AG04450 (cell line): Measurements from ENCODE around the gene SSH3. TPM values are rescaled to one million over a fixed set of nuclear protein-coding genes. Genes with fewer than 3 reads are reported as not detected.

Experiments used
- CTCF ChIA-PET: fragments of 300-600, 350-600 bp; formaldehyde crosslinking; extraction: SDS; loops from one replicate; lab custom pipeline; 2022; ENCODE audit warnings: antibody characterized with exemption, inconsistent platforms; lab: Charles Lee
- POLR2A ChIA-PET: fragments of 350-600 bp; formaldehyde crosslinking; extraction: SDS; loops from one replicate; lab custom pipeline; 2021; ENCODE audit warnings: antibody characterized with exemption, inconsistent platforms; lab: Yijun Ruan, JAX
- DNase-seq: peaks from one replicate; pipeline ENCODE4 v3.0.0-alpha.2; 2011; ENCODE audit warnings: low read depth, low spot score
- H3K27ac ChIP-seq: one replicate; pipeline ENCODE4 v1.5.1; 2012; ENCODE audit warnings: low read depth, low read length, control low read depth
- H3K27me3 ChIP-seq: one replicate; pipeline ENCODE4 v1.6.0; 2012; ENCODE audit warnings: low read length; ENCODE audit not compliant: control insufficient read depth, insufficient read depth
- H3K4me3 ChIP-seq: 2 replicates; pipeline ENCODE4 v1.5.1; 2011; ENCODE audit warnings: mild to moderate bottlenecking, low read depth, low read length, control low read depth
- H3K9me3 ChIP-seq: 2 replicates; pipeline ENCODE4 v1.5.1; 2012; ENCODE audit warnings: low read length; ENCODE audit not compliant: control insufficient read depth, insufficient read depth
- CTCF ChIP-seq: IDR thresholded peaks from 2 replicates; pipeline ENCODE4 v1.5.1; 2011; ENCODE audit warnings: low read depth, low read length, control low read depth, inconsistent platforms
- polyA plus RNA-seq: library from polyadenylated mRNA; depleted of rRNA; stranded (reverse); fragments of >200 nt; gene quantifications from 2 replicates; pipeline ENCODE4 v1.2.3, GENCODE V29; 2011

Gene SSH3
- polyA plus RNA-seq, 1 experiment, result 16.5 TPM

- Histone ChIP-seq H3K9me3 (no peaks in the 10 kb centered on the region; the same call in 1 of the 2 replicates), H3K27me3 (no peaks in the 10 kb centered on the region), H3K27ac (no peak overlapping the region), H3K4me3 (no peak overlapping the region)
- TF ChIP-seq CTCF, result peak; percentile 82
- ChIA-PET POLR2A (interaction anchor here (0.6 to 1.9 kb wide), 5 partner anchors 9 to 292 kb away, joined by 3 to 11 read pairs (median 6); no protein-coding TSS in a partner anchor), CTCF (interaction anchor here (0.6 to 5.0 kb wide), 15 partner anchors 8 to 159 kb away, joined by 3 to 120 read pairs (median 5); partner anchors contain the start of genes PITPNM1, PPP1CA and RAD9A)
- DNase-seq, result no peak
Measured at GRCh38 chr11:67345920-67346819, 42.8 kb downstream of the SSH3 start.

DNA sequence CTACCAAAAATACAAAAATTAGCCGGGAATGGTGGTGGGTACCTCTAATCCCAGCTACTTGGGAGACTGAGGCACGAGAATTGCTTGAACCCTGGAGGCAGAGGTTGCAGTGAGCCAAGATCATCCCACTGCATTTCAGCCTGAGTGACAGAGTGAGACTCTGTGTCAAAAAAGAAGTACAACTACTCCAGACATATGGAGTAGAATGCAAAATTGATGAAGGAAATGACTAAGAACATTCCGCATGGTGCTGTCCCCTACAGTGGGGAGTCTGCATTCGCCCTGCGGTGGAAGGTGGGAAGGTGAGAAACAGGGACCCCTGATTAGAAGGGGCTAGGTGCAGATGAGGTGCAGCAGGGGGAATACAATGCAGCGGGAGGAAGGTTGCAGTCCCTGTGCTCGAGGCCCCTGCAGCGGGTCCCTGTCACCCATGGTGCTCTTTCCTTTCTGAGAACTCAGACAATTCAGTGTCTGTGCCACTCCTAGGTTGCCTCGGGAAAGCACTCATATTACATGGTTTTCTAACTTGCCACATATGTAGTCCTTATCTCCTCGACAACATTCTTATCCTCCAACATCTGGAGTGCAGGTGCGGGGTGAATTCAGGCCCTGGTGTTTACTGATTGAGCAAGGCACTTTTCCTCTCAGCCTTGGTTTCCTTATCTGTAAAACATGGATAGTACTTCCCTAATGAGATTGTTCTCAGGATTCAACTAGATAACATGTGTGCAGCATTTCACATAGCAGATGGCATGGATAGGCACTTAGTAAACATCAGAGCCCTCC, 44.8 kb downstream of the SSH3 start:
- Histone ChIP-seq H3K27ac (peak overlapping the region; percentile 21), H3K9me3 (no peaks in the 10 kb centered on the region; the same call in 1 of the 2 replicates), H3K4me3 (no peak overlapping the region), H3K27me3 (no peaks in the 10 kb centered on the region)
- no peak for TF ChIP-seq CTCF
- DNase-seq, result no peak
- CTCF ChIA-PET, result interaction anchor here (0.6 to 19.6 kb wide), 6 partner anchors 8 to 371 kb away, joined by 3 to 716 read pairs (median 32); partner anchors contain the start of genes CLCF1 and RAD9A
- POLR2A ChIA-PET, result interaction anchor here (0.7 kb wide), 1 partner anchor 34 kb away, joined by 3 read pairs; no protein-coding TSS in a partner anchor

DNA sequence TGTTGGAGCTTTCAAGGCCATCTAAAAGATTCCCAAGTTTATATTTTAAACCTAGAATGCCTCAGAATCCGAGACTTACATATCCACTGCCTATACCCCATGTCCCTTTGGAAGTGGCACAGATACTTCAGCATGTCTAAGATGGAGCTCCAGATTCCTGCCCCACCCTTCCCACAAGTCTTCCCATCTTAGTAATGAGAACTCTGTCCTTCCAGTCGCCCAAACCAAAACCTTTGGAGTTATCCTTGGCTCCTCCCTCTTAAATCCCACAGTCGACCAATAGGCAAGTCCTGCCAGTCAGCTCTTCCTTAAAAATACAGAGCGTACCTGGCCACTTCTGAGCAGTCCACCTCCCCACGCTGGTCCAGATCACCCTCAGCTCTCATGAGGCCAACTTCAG, 45.7 kb downstream of the SSH3 start:
- no peak overlapping the region for H3K27ac ChIP-seq
- H3K27me3 ChIP-seq, result no peaks in the 10 kb centered on the region
- H3K9me3 ChIP-seq, result no peaks in the 10 kb centered on the region; the same call in 1 of the 2 replicates
- TF ChIP-seq CTCF, result no peak
- ChIA-PET CTCF (interaction anchor here (0.6 to 19.6 kb wide), 6 partner anchors 14 to 426 kb away, joined by 3 to 716 read pairs (median 13); partner anchors contain the start of genes CLCF1 and RAD9A), POLR2A (no interaction called here)
- no peak overlapping the region for H3K4me3 ChIP-seq
- DNase-seq, result no peak

- TF ChIP-seq CTCF, result no peak
- no peak overlapping the region for H3K27ac ChIP-seq
- ChIA-PET CTCF (interaction anchor here (0.6 to 19.6 kb wide), 5 partner anchors 13 to 427 kb away, joined by 3 to 716 read pairs (median 23); partner anchors contain the start of genes CLCF1 and RAD9A), POLR2A (no interaction called here)
- no peak for DNase-seq
- no peaks in the 10 kb centered on the region; the same call in 1 of the 2 replicates for H3K9me3 ChIP-seq
- H3K4me3 ChIP-seq, result no peak overlapping the region
- no peaks in the 10 kb centered on the region for H3K27me3 ChIP-seq
Measured at GRCh38 chr11:67349457-67349856, 46.1 kb downstream of the SSH3 start.
